ENCODE data around the gene ESPL1.
A peak's percentile ranks its signal among the peaks of the same experiment; 100 is the strongest.
"Not testable (repeated sequence)": the region's sequence is repeated elsewhere in the genome, so short reads cannot be mapped to it uniquely, and the experiment has no call there.

ESPL1 gene

DNA sequence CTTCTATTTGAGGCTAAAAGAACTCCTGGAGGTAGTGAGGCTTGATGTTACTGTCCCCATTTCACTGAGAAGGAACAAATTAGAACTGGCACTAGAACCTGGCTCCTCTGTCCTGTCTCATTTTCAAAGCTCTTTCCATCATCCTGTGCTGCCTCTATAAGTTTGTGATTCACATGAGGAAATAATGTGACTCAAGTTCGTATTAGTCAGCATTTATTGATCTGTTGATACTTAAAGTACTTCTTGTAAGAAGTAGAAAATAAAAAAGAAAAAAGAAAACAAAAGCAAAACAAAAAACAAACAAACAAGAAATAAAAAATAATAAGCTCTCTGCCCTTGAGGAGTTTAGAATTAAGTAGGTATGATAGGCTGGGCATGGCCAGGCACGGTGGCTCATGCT, 2.3 kb upstream of the ESPL1 start:
- no peak for DNase-seq

- peak; percentile 25 for DNase-seq
Observed at GRCh38 chr12:53267306-53267998, 647 bp upstream of the ESPL1 start.

GRCh38 chr12:53268630-53269562, 797 bp downstream of the ESPL1 start:
- no peak for DNase-seq

- DNase-seq, result no peak
Observed at GRCh38 chr12:53274445-53274844, 6.3 kb downstream of the ESPL1 start.

- DNase-seq, result no peak
Observed at GRCh38 chr12:53276511-53276910, 8.4 kb downstream of the ESPL1 start.

DNA sequence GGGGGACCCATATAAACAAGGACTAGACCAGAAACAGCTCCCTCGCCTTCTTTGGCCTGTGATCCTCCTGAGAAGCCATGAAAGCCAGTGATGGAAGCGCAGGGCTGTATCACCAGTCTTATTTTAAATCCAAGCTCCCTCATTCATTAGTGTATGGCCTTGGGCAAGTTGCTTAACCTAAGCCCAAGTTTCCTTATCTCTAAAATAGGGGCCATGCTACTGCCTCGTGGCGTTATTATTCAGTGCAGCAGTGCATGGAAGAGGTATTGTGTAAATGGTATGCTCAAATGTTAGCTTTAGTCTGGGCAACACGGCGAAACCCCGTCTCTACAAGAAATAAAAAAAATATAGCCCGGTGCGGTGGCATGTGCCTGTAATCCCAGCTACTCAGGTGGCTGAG, 9.9 kb downstream of the ESPL1 start:
- DNase-seq, result no peak

GRCh38 chr12:53279283-53279869, 11.3 kb downstream of the ESPL1 start:
- DNase-seq, result no peak

DNA sequence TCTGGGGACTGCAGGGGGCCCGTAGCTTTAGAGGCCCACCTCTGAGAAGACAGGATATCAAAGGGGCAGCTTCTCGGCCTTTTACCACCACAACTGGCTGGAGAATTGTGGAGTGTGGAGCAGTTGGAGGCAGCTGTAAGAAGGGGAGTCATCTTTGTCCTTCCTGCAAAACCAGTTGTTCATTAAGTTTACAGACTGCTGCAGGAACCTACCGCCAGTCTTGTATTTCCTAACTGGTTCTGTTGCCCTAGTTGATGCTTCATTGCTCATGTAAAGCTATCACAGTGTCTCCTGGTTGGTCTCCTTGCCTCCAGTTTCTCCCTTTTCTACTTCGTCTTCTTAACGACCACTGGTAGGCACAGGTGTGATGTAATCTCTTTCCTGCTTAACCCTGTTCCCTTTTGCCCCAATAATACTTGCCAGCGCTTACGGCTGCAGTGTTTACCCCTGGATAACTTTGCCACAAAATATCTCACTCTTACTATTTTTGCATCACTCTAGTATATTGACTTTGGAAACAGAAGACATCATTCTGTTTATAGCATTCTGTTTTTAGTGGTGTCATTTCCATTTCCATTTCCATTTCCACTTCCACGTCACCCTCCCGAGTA, 11.9 kb downstream of the ESPL1 start:
- no peak for DNase-seq

DNA sequence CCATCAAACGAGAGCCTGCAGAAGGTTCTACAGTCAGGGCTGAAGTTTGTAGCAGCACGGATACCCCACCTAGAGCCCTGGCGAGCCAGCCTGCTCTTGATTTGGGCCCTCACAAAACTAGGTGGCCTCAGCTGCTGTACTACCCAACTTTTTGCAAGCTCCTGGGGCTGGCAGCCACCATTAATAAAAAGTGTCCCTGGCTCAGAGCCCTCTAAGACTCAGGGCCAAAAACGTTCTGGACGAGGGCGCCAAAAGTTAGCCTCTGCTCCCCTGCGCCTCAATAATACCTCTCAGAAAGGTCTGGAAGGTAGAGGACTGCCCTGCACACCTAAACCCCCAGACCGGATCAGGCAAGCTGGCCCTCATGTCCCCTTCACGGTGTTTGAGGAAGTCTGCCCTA, 18.3 kb downstream of the ESPL1 start:
- DNase-seq, result no peak

DNA sequence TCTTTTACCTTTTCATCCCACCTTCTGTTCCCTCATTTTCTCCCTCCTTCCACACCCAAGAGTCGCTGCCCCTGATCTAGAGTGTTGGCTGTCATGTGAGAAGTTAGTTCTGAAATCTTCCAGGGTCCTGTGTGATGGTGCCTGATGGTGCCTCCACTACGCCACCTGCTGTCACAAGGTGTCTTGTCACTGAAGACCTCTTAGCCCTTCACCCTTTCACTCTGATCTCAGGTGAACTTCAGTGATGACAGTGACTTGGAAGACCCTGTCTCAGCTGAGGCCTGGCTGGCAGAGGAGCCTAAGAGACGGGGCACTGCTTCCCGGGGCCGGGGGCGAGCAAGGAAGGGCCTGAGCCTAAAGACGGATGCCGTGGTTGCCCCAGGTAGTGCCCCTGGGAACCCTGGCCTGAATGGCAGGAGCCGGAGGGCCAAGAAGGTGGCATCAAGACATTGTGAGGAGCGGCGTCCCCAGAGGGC, 19.7 kb downstream of the ESPL1 start:
- DNase-seq, result peak; percentile 69

GRCh38 chr12:53288322-53288721, 20.2 kb downstream of the ESPL1 start:
- no peak for DNase-seq

GRCh38 chr12:53289891-53290290, 21.8 kb downstream of the ESPL1 start:
- no peak for DNase-seq

GRCh38 chr12:53290661-53291060, 22.6 kb downstream of the ESPL1 start:
- DNase-seq, result no peak

- no peak for DNase-seq
Observed at GRCh38 chr12:53292426-53292825, 24.3 kb downstream of the ESPL1 start.

DNA sequence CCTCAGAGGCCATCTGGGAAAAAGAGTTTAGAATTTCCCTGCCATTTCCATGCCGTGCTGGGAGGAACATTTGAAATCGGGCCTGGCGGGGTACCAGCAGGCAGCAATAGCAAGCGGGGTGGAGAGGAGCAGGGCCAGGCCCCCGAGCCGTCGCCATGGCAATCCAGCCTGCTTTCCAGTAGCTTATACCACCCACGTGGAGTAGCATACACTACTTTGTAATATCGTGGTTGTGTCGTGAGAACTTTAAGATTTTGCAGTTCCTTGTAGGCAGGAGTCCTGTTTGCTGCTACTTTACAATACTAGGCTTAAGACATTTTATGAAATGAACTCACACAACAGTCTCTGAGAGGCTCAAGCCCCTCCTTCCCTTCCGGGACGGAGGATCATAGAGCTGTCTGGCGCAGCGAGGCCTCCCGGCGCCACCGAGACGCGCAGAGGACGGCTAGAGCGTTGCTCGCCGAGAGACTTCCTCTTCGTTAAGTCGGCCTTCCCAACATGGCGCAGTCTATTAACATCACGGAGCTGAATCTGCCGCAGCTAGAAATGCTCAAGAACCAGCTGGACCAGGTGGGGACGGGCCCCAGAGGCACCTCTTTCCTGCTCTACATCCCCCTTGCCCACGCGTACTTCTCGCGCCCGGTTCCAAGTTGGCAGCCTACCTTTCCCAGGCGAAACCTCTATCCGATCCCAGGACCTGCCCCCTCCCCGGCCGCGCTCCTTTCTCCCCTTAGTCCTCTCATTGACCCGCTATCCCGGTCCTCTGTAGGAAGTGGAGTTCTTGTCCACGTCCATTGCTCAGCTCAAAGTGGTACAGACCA, 27.2 kb downstream of the ESPL1 start, which contains the start of gene PFDN5:
Gene PFDN5 (plus strand): TSS at position 473 of the 821 bp plus-strand sequence. CDS start 26 bp downstream, at position 499.
- DNase-seq, result peak; percentile 79

GRCh38 chr12:53295891-53296219, 27.8 kb downstream of the ESPL1 start:
- DNase-seq, result no peak

DNA sequence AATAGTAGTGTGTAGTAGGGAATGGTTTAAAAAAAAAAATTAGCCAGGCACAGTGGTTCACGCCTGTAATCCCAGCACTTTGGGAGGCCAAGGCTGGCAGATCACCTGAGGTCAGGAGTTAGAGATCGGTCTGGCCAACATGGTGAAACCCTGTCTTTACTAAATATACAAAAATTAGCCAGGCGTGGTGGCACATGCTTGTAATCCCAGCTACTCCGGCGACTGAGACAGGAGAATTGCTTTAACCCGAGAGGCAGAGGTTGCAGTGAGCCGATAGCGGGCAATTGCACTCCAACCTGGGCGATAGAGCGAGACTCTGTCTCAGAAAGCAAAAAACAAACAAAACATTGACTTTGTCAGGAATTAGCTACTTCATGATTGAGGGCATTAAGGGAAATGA, 29.0 kb downstream of the ESPL1 start:
- DNase-seq, result not testable (repeated sequence)

GRCh38 chr12:53298164-53298563, 30.1 kb downstream of the ESPL1 start:
- DNase-seq, result no peak

DNA sequence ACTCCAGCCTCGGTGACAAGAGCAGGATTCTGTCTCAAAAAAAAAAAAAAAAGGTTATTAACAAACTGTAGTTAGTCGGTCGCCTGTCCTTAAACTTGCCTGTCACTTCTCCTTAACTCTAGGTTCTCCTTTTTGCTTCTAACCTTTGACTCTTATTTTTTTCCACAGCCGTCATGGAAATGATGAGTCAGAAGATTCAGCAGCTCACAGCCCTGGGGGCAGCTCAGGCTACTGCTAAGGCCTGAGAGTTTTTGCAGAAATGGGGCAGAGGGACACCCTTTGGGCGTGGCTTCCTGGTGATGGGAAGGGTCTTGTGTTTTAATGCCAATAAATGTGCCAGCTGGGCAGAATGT, 31.0 kb downstream of the ESPL1 start:
- no peak for DNase-seq

DNA sequence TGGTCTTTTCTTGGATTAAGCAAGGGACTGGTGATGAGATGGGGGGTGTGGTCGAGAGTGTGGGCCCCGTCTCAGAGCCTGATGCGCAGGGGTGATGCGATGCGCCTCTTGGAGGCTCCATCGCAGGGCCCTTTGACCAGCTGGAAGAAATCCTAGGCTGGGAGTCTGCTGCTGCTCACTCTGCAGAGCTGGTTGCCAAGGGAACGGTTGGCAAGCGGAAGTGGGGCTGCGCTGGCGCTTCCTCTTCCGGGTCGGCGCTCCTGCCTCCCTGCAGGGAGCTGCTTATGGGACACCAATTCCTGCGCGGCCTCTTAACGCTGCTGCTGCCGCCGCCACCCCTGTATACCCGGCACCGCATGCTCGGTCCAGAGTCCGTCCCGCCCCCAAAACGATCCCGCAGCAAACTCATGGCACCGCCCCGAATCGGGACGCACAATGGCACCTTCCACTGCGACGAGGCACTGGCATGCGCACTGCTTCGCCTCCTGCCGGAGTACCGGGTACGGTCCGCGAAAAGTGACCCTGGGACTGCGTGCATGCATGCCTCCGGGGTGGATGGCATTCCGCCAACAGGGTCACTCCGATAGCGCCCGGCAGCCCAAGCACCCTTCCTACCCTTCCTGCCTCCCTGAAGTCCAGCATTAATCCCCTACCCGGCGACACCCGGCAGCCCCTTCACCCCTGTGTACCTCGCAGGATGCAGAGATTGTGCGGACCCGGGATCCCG, 31.5 kb downstream of the ESPL1 start, which contains the start of gene MYG1:
Gene MYG1 (plus strand): TSS at position 242 of the 727 bp plus-strand sequence. CDS start 43 bp downstream, at position 285.
- DNase-seq, result peak; percentile 78

DNA sequence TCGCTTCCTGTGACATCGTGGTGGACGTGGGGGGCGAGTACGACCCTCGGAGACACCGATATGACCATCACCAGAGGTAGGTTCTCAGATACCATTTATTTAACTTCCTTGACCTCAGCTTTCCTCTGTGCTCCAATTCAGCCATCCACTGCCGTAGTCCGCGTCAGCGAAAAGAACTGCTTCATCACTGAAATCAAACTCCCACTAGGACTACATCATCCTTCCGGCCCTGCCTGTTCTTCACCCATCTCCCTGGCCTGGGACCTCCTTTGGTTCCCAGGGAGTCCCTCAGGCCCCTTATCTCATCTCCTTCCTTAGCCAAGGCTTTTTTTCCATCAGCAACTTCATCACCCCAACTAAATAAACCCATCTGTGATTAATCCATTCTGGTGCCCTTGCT, 32.1 kb downstream of the ESPL1 start:
- no peak for DNase-seq

- no peak for DNase-seq
Observed at GRCh38 chr12:53302903-53303302, 34.8 kb downstream of the ESPL1 start.

Data from stimulated activated CD4-positive, alpha-beta T cell treated with anti-CD3 and anti-CD28 coated beads, Interleukin-12 subunit alpha, Interleukin-12 subunit beta, amount 100 ng/mL, for 4 hours (primary cell).